GM21528 (cell line): Measurements from ENCODE around the gene DOCK3.
"Not testable (repeated sequence)": the region's sequence is repeated elsewhere in the genome, so short reads cannot be mapped to it uniquely, and the experiment has no call there.

Experiments used
- ATAC-seq: cut with Tn5 transposase; IDR thresholded peaks from one replicate; pipeline ENCODE4 v1.9.1; 2021; ENCODE audit warnings: mild to moderate bottlenecking, moderate library complexity; ENCODE audit not compliant: unreplicated experiment, low FRiP score

The DOCK3 gene

DNA sequence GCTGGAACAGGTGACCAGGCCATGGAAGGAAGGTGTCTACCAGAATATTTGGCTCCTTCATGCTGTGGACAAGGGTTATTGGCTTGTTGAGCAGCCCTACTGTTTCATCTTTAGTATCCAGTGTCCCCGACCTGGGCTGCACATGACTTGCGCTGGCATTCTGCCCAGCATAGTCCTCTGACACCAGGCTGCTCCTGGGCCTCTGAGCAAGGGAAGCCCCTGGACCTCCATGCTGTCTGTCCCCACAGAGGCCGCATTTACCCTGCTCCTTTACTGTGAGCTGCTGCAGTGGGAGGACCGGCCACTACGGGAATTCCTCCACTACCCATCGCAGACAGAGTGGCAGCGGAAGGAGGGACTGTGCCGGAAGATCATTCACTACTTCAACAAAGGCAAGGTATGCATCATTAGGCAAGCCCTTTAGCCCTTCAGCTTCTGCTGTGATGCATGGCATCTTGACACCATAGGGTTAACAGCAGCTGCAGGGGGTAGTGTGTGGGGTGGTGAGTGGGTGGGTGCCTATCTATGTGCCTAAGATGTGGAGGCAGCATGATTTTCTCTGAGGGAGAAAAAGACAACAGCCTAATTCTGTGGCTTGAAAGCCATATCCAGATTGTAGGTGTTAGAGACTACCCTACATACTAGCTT is 666.4 kb downstream of the DOCK3 start:
- no peak for ATAC-seq

DNA sequence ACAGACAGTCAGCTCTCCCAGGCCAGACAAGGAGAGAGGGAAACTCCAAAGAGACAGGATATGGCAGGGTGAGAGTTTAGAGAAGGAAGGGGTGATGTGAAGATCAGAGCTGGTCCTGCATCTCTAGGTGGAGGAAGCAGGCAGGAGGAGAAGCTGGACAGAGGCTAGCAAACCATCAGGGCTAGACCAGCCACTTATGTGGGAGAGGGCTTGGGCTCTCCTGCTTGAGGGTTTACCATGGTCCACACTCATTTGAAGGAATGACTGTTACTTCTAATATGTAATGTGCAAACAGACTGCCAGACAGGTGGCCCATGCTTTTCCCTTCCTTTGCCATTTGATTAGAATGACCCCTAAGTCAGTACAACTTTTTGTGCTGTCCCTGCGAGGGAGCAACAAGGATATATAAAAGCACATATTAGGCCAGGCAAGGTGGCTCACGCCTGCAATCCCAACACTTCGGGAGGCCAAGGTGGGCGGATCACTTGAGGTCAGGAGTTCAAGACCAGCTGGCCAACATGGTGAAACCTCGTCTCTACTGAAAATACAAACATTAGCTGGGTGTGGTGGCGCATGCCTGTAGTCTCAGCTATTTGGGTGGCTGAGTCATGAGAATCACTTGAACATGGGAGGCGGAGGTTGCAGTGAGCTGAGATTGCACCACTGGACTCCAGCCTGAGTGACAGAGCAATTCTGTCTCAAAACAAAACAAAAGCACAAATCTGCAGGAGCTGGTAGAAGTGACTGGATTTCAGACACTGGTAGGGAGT is 669.4 kb downstream of the DOCK3 start:
- ATAC-seq: no peak

DNA sequence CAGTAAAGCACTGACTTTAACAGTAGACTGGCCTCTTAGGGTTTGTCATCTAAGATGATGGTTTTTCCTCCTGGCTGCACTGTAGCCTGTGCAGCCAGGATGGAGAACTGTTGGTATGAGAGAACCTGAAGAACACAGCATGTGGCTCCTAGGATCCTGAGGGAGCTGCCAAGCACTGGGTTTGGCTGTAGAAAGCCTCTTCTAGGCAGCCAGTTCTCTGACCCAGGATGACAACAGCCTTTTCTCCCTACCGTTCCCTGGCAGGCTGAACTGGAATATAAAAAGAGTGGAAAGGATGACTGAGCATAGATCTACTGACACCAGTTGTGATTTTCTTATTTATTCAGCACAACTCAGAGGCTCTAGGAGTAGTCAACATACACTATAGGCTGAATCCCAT is 676.0 kb downstream of the DOCK3 start:
- no peak for ATAC-seq

DNA sequence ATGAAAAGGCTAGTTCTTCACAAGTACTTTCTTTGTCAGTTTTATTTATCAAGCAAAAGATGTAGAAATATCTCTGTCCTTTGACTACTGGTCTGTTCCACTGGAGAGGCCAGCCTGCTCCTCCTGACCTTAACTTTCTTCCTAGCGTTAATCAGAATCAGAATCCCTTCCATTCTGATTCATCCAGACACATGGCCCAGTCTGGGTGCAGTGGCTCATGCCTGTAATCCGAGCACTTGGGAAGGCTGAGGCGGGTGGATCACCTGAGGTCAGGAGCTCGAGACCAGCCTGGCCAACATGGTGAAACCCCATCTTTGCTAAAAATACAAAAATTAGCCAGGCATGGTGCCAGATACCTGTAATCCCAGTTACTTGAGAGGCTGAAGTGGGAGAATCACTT is 678.4 kb downstream of the DOCK3 start:
- ATAC-seq: no peak

DNA sequence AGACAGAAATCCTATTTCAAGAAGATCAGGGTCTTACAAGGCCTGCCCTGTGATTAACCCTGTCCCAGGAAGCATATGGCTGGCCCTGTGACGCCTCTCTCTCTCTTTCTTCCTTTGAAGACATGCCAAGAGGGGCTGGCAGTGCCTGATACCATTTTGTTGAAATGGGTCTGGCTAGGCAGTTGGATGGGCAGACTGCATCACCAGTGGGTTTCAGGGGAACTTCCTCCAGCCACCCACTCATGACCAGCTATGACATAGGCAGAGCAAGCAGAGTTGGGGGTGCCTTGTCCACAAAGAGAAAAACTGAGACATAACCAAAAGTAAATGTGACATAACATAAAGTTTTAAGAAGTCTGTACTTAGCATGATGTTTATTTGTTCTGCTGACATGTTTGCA is 679.0 kb downstream of the DOCK3 start:
- no peak for ATAC-seq

DNA sequence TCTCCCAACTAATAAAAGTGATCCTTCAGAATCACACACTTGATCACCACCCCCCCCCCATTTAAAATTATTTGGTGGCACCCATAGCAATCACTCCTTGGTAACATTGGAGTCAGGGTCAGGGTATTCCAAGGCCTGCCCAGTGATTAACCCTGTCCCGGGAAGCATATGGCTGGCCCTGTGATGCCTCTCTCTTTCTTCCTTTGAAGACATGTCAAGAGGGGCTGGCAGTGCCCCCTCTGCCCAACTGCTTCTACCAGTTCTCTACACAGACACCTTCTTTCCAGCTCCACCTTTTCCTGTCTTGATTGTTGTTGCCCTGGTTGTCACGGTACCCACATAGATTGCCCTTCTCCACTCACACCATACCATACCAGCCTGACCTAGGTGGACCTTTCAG is 679.4 kb downstream of the DOCK3 start:
- ATAC-seq: no peak

DNA sequence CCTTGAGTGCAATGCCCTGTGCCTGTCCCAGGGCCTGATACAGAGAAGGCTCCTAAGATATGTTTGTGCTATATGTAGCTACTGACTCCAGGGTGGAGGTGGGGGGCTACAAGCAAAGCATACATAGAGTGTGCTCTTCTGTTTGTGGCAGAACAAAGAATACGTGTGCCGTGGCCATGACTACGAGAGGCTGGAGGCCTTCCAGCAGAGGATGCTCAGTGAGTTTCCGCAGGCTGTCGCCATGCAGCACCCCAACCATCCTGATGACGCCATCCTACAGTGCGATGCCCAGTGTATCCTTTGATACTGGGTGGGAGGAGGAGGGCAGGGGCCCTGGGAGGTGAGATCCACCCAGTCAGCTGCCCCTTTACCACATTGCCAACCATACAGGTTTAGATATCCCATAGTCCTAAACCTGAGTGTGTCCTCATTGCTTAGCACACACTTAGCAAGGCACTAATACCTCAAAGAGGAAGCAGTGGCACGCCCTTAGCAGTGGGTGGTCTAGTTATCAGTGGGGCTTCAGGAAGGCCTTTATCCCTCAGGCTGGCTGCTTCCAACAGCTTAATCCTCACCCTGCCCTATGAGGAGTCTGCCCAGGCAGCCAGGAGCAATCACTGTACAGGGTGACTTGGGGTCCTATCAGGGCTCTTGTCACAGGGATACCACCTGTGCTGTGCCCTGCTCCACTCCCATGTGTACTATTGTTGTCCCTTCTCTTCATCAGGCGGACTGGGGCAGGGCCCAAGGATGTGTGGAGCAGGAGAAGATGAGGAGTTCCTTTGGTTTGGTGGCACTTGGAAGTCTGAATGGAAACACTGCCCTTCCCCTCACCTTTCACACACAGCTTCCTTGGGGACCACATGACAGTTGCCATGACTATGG is 680.2 kb downstream of the DOCK3 start:
- ATAC-seq: no peak

DNA sequence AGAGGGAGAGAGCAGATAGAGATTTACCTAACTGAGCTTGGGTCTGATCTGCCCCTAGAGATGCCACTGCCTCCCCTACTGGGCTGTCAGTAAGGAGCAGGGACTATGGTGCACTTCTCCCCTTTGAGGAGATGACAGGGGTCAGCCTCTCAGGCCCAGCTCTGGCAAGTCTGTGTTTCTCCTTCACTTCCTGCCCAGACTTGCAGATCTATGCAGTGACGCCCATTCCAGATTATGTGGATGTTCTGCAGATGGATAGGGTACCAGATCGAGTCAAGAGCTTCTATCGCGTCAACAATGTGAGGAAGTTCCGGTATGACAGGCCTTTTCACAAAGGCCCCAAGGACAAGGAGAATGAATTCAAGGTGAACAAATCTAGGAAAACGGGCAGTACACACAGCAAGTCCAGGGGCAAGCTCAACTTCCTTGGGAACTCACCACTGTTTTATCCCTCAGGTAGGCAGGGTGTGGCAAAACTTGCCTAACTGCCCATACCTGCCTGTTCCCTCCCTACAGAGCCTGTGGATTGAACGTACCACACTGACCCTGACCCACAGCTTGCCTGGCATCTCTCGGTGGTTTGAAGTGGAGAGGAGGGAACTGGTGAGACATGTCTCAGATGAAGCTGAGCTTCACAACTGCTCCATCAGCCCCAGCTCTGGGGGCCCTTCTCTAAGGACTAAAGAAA is 681.3 kb downstream of the DOCK3 start:
- no peak for ATAC-seq

DNA sequence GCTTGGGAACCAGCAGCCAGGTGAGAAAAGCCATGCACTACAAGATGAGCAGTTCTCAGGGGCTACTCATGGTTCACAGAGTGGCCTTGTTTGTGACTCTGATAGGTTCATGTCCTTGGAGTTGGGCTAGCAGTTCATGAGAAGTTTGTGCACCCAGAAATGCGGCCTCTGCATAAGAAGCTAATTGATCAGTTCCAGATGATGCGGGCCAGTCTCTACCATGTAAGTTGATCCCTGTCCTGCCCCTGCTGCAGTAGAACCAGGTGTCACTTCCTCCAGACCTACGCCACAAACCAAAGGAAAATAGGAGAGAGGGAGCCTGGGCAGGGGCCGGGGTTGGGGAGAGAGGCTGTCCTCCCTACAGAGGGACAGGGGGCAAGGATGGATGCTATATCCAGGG is 683.1 kb downstream of the DOCK3 start:
- no peak for ATAC-seq

DNA sequence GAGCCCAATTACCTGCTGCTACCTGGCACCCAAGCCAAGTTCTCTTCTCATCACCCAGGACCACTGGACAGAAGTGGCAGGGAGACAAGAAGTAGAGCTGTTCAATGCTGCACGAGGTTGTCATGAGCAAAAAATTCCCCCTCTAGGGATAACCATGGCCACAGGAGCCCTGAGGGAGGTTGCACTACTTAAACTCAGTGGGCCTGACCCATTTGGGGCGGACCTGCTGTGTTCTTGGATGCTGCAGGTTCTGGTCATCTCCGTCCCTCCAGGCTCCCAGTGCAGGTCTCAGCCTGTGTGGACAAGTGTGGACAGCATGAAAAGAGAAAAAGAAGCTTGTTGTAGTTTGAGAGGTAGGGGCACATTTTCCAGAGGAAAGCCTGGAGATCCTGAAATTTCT is 684.3 kb downstream of the DOCK3 start:
- no peak for ATAC-seq

DNA sequence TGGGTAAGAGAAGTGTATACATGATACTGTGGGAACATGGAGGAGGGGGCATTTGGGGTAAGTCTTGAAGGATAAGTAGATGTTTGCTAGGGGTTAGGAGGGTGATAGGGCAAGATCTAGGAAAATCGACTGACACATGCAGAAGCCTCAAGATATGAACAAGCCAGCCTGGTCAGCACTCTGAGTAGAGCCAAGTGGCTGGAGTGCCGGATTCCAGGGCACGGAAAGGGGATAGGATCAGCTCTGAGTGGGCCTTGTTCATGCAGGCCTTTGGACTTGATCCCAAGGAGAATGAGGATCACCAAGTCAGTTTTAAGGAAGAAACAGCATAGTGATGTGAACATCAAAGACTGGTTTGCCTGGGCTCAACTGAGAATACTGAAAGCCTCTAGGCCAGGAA is 686.1 kb downstream of the DOCK3 start:
- no peak for ATAC-seq

DNA sequence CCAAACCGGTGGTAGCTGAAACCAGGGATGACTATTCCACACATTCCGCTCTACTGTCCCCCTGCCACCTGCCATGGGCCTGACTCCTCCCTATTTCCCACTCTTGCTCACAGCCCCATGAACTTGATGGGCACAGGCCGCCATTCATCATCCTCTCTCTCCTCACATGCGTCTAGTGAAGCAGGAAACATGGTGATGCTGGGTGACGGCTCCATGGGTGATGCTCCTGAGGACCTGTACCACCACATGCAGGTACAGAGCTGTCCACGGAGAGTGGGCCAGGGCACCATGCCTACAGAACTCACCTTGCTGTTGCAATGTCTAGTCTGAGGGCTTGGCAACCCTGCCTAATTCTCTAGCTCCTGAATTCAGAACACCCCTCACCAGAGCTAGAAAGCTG is 687.0 kb downstream of the DOCK3 start:
- no peak for ATAC-seq

DNA sequence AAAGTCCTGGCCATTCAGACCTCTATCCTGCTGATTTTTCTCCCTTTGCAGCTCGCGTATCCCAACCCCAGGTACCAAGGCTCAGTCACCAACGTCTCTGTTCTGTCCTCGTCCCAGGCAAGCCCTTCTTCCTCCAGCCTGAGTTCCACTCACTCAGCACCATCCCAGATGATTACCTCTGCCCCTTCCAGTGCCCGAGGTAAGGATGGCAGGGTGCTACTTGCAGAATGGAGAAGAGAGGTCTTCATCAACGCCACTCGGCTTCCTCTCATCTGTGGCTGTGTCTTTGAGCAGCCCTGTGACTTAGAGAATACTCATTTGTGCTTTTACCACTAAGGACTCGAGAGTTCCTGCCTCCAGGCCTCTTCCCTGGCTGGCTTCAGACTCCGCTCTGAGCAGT is 687.7 kb downstream of the DOCK3 start:
- no peak for ATAC-seq

DNA sequence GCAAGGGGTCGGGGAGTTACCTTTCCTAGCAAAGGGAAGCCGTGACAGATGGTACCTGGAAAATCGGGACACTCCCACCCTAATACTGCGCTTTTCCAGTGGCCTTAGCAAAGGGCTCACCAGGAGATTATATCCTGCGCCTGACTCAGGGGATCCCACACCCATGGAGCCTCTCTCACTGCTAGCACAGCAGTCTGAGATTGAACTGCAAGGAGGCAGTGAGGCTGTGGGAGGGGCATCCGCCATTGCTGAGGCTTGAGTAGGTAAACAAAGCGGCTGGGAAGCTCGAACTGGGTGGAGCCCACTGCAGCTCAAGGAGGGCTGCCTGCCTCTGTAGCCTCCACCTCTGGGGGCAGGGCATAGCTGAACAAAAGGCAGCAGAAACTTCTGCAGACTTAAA is 693.5 kb downstream of the DOCK3 start:
- ATAC-seq: not testable (repeated sequence)

DNA sequence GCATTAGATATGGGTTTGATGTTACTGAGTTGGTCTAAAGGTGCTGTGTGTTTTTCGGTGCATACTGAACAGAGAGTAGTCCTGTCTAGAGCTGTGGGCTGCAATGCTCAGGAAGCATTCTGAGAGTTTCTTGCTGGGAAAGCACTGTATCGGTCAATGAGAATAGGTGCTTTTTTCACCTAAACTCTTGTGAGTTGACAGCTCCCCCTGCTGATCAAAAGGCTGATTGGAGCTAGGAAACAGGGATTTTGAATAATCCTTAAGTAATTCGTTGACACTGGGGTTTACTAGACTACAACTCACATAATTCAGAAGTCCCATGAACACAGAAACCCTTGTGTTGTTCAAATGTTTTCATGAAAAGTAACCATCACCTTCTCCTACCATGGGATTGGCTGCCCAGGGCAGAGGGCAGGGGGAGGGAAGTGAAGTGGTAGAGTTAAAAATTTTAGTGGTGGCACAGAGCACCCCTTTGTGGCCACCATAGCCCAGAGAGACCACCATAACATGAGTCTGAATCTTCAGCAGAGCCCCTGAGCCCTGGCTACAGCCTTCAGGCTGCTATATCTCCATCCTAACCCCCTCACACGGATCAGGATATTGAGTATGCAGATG is 697.3 kb downstream of the DOCK3 start:
- no peak for ATAC-seq

DNA sequence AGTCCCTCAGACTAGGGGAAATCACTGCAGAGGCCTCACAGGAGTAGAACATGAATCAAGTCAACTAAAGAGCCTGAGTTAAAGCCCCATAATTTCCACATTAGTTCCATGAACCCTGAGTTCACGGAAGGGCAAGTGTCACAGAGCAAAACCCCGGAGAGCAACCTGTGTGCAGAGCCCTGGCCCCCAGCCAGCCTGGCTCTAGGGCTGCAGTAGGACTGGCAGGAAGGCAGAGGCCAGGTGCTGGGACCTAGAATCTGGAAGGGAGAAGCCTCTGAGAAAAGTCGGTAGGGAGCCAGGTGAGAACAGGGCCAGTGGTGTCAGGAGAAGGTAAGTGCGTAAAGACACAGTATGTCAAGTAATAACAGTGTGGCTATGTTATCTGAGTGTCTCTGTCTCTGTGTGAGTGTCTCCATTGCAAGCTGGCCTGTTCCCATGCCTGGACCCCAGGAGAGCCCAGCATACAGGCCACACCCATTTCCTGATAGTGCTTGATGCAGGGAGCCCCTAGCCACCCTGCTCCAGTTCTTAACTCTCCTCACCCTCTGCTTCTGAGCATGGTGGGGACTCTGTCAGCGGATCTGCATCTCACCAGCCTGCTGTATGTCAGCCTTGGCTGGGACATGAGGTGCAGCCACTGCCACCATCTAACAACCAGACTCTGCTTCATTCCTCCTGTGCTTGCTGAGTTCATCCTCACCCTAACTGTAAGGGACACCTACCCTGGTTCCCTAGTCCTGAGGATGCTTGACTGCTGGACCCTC is 699.1 kb downstream of the DOCK3 start:
- ATAC-seq: no peak

DNA sequence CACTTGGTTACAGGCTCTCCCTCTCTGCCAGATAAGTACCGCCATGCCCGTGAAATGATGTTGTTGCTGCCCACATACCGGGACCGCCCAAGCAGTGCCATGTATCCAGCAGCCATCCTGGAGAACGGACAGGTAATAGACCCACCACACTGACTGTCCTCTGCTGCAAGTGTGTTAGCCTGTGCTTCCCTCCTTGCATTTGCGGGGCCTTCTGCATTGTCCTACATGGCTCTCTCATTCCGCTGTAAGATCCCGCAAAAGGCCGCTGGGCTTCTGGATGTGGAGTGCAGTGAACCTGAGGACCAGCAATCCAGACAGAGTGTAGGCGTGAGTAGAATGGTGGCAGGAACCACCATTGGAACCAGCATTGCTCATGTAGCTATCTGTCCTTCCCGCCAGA is 699.7 kb downstream of the DOCK3 start:
- no peak for ATAC-seq

DNA sequence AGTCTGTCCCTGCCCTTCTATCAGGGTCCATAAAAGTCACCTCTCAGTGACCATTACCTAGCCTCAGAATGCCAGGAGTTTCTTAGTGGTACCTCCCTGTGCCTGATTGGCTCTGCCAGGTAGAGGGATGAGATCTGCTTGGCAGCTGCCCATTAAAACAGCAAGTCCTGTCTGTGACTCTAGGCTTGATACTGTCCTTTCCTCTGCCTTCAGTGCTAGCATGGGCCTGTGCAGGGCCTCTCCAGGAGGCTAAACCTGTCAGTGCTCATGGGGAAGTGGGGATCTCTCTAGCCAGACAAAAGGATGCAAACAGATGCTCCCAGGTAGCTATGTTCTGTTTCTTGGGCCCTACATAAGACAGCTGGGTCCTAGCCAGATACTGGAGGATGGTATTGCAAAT is 700.4 kb downstream of the DOCK3 start:
- no peak for ATAC-seq

DNA sequence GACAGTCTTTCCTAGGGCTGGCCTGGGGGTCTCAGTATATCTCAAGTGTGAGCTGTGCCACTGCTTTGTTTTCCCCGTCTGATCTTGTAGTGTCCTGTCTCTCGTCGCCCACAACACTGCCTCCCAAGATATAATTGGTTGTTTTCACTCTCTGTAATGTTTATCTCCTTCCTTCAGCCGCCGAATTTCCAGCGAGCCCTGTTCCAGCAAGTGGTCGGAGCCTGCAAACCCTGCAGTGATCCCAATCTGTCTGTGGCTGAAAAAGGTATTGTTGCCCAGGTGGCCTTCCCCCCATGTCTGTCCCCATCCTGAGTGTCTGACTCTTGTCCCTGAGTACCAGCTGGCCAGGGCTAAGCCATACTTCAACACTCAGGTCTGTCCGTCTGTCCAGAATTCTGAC is 700.8 kb downstream of the DOCK3 start:
- ATAC-seq: no peak

DNA sequence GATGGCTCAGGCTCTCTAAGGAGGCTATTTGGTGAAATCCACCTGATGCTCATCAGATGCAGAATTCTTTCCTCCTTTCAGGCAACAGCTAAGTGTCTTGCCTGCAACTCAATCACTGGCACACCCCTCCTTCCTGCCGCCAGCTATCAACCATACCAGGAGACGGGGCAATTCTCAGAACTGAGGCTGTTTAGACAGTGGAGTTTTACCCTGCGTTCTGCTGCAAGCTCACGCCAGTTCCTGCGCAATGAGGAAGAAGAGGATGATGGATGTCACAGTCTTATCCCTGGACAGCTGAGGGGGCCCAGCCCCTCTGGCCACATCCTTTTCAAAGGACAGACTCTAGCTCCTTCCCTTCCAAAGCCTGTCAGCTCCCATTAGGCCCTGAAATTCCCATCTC is 703.3 kb downstream of the DOCK3 start:
- ATAC-seq: no peak
